OCI-M2 (cell line): Measurements from ENCODE around the gene SLC38A1.

Experiments
- DNase-seq: peaks from one replicate; lab custom pipeline; 2025; ENCODE audit not compliant: unreplicated experiment; lab: John Stamatoyannopoulos, UW

SLC38A1 gene

GRCh38 chr12:46144433-46144832, 124.4 kb downstream of the SLC38A1 start:
- DNase-seq = no peak

GRCh38 chr12:46136249-46136648, 132.6 kb downstream of the SLC38A1 start:
- no peak for DNase-seq

- no peak for DNase-seq
Measured at GRCh38 chr12:46135750-46136149, 133.1 kb downstream of the SLC38A1 start.

- no peak for DNase-seq
Measured at GRCh38 chr12:46134852-46135251, 134.0 kb downstream of the SLC38A1 start.

GRCh38 chr12:46134205-46134811, 134.5 kb downstream of the SLC38A1 start:
- no peak for DNase-seq

GRCh38 chr12:46133751-46134150, 135.1 kb downstream of the SLC38A1 start:
- no peak for DNase-seq
